H1 (cell line): ENCODE measurements around the gene SOWAHD.

Experiments used
- ATF2 ChIP-seq: IDR thresholded peaks from 2 replicates; pipeline ENCODE4 v1.6.1; 2012; ENCODE audit warnings: low read length, inconsistent platforms
- CTCF ChIP-seq, 3 experiments: IDR thresholded peaks; 1 replicate in 2 of 3; 2 replicates in 1 of 3; pipeline versions ENCODE4 v1.5.1 to v1.6.1; 2011; ENCODE audit warnings: low read length in 3 of 3, mild to moderate bottlenecking in 3 of 3, inconsistent platforms in 2 of 3, low read depth in 1 of 3, moderate library complexity in 1 of 3; ENCODE audit not compliant: insufficient read depth in 1 of 3; ENCODE audit errors: control extremely low read depth in 1 of 3
- EP300 ChIP-seq, 2 experiments: IDR thresholded peaks; 1 replicate in 1 of 2; 2 replicates in 1 of 2; pipeline ENCODE4 v1.6.1; 2011 to 2012; ENCODE audit warnings: low read depth in 2 of 2, low read length in 2 of 2, mild to moderate bottlenecking in 2 of 2, borderline replicate concordance in 1 of 2, inconsistent platforms in 1 of 2, moderate library complexity in 1 of 2
- EZH2 ChIP-seq: fragments of 200-600 bp; sonication (generic); IDR thresholded peaks from 2 replicates; pipeline ENCODE4 v1.7.1; 2012; ENCODE audit warnings: low read depth, mild to moderate bottlenecking, moderate library complexity, low read length, inconsistent platforms; ENCODE audit not compliant: severe bottlenecking
- KDM1A ChIP-seq: fragments of 200-600, 300-600 bp; sonication (generic); IDR thresholded peaks from 2 replicates; pipeline ENCODE4 v1.7.1; 2016; ENCODE audit warnings: mild to moderate bottlenecking, low read length, borderline replicate concordance
- POLR2A ChIP-seq, 2 experiments: IDR thresholded peaks; 1 replicate in 1 of 2; 2 replicates in 1 of 2; pipeline ENCODE4 v1.6.1; 2011; ENCODE audit warnings: low read depth in 2 of 2, low read length in 2 of 2, mild to moderate bottlenecking in 2 of 2; ENCODE audit errors: control extremely low read depth in 1 of 2
- POLR2AphosphoS5 ChIP-seq: IDR thresholded peaks from 2 replicates; pipeline ENCODE4 v1.6.1; 2011; ENCODE audit warnings: low read depth, low read length
- POU5F1 ChIP-seq: IDR thresholded peaks from 2 replicates; pipeline ENCODE4 v1.6.1; 2011; ENCODE audit warnings: low read depth, mild to moderate bottlenecking, low read length, moderate library complexity
- RXRA ChIP-seq: IDR thresholded peaks from 2 replicates; pipeline ENCODE4 v1.6.1; 2011; ENCODE audit warnings: low read depth, mild to moderate bottlenecking, low read length, moderate library complexity; ENCODE audit not compliant: insufficient read depth
- SIN3A ChIP-seq, 2 experiments: IDR thresholded peaks in 1 of 2; conservative IDR thresholded peaks in 1 of 2; 2 replicates each; pipeline ENCODE4 v1.6.1; 2011 to 2012; ENCODE audit warnings: low read length in 2 of 2, improper control_type of control experiment in 1 of 2, low read depth in 1 of 2, mild to moderate bottlenecking in 1 of 2
- SRF ChIP-seq: IDR thresholded peaks from 2 replicates; pipeline ENCODE4 v1.6.1; 2011; ENCODE audit warnings: mild to moderate bottlenecking, low read depth, low read length, moderate library complexity
- USF2 ChIP-seq: IDR thresholded peaks from 2 replicates; pipeline ENCODE4 v1.6.1; 2011; ENCODE audit warnings: low read length, improper control_type of control experiment

DNA sequence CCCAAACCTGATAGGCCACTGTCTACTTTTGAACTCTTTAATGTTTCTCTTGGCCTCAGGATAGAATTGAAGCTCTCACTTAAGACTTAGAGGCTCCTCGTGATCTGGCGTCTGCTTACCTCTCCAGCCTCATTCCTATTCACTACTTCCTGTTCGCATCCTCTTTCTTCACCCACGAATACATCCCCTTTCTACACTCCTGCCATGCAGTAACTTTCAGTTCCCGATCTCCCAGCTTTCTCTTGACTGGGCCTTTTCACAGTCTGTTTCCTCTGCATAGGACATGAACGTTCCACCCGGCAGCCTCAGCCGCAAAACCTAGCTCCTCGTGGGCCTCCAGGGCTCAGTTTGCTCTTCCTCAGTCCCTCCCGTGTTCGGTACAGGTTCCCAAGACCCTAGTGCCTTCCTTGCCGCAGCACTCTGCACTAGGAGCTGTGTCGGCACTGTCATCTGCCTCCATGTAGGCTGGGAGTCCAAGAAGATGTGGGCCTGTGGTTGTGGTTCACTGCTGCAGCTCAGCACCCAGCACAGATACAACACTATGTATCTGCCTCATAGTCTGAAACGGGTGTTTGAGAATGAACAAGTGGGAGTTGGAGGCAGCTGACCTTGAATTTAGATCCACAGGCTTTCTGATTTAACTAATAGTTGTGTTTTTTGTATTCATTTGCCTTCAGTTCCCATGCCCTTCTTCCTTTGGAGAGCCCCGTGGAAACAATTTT lies 17.3 kb downstream of the SOWAHD start:
- TF ChIP-seq CTCF (IDR thresholded peaks at IDR 0.05; ENCODE audit: control extremely low read depth in 1 of 3, insufficient read depth in 1 of 3, low read depth in 1 of 3, low read length in 3 of 3) (no peak), POLR2A (IDR thresholded peaks at IDR 0.05; ENCODE audit: control extremely low read depth in 1 of 2, low read depth in 2 of 2, low read length in 2 of 2) (no peak), SRF (no peak), SIN3A (conservative IDR thresholded peaks at IDR 0.05 in 1 of 2, IDR thresholded peaks at IDR 0.05 in 1 of 2; ENCODE audit: low read depth in 1 of 2, low read length in 2 of 2) (no peak), RXRA (no peak), ATF2 (no peak), POU5F1 (no peak), POLR2AphosphoS5 (no peak), EP300 (IDR thresholded peaks at IDR 0.05; ENCODE audit: borderline replicate concordance in 1 of 2, low read depth in 2 of 2, low read length in 2 of 2) (no peak), KDM1A (no peak), EZH2 (no peak), USF2 (no peak)
